ENCODE measurements around the gene C4orf51. TPM values are rescaled to one million over a fixed set of nuclear protein-coding genes. Genes with fewer than 3 reads are reported as not detected.
"Not testable (repeated sequence)": the region's sequence is repeated elsewhere in the genome, so short reads cannot be mapped to it uniquely, and the experiment has no call there.

The C4orf51 gene
- polyA plus RNA-seq, 3 donors from 2014 or later = not detected

DNA sequence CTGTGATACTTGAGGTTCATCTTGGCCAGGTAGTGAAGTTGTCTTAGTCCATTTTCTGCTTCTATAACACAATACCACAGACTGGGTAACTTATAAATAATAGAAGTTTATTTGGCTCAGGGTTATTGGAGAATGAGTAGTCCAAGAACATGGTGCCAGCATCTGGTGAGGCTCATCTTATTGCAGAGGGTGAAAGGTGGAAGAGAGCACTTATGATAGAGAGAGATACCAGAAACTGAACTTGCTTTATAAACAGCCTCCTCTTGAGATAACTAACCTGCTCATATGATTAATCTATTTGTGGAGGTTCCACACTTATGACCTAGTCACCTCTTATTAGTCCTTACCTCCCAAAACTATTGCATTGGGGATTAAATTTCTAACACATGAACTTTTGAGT is 1.6 kb downstream of the C4orf51 start:
- Mint-ChIP-seq H3K36me3 (no peaks in the 10 kb centered on the region), H3K27me3 (ENCODE audit: low read depth in 3 of 3) (peaks cover 4 to 10% (median 5%) of the 10 kb centered on the region in 3 donors), H3K27ac (no peak overlapping the region), H3K4me3 (no peak overlapping the region), H3K4me1 (no peaks in the 10 kb centered on the region), H3K9me3 (peaks cover 0 to 8% (median 0%) of the 10 kb centered on the region in 6 donors)
- DNase-seq = no peak

- no peaks in the 10 kb centered on the region for H3K4me1 Mint-ChIP-seq
- peaks cover 4 to 10% (median 5%) of the 10 kb centered on the region in 3 donors for H3K27me3 Mint-ChIP-seq (ENCODE audit: low read depth in 3 of 3)
- H3K9me3 Mint-ChIP-seq = peaks cover 0 to 8% (median 0%) of the 10 kb centered on the region in 6 donors
- no peaks in the 10 kb centered on the region for H3K36me3 Mint-ChIP-seq
- DNase-seq = no peak
- H3K4me3 Mint-ChIP-seq = no peak overlapping the region
- no peak overlapping the region for H3K27ac Mint-ChIP-seq
Observed at GRCh38 chr4:145681956-145682355, 2.0 kb downstream of the C4orf51 start.

- no peaks in the 10 kb centered on the region for H3K4me1 Mint-ChIP-seq
- no peak overlapping the region for H3K27ac Mint-ChIP-seq
- H3K27me3 Mint-ChIP-seq (ENCODE audit: low read depth in 3 of 3) = peaks cover 7 to 14% (median 10%) of the 10 kb centered on the region in 3 donors
- H3K36me3 Mint-ChIP-seq = no peaks in the 10 kb centered on the region
- H3K4me3 Mint-ChIP-seq = no peak overlapping the region
- no peak for DNase-seq
- peaks cover 0 to 6% (median 0%) of the 10 kb centered on the region in 6 donors for H3K9me3 Mint-ChIP-seq
Observed at GRCh38 chr4:145686991-145687390, 7.0 kb downstream of the C4orf51 start.

GRCh38 chr4:145690610-145691009 is 10.7 kb downstream of the C4orf51 start:
- H3K9me3 Mint-ChIP-seq = peaks cover 0 to 2% (median 0%) of the 10 kb centered on the region in 6 donors
- no peaks in the 10 kb centered on the region for H3K4me1 Mint-ChIP-seq
- H3K27ac Mint-ChIP-seq = no peak overlapping the region
- no peaks in the 10 kb centered on the region for H3K36me3 Mint-ChIP-seq
- peaks cover 2 to 10% (median 5%) of the 10 kb centered on the region in 3 donors for H3K27me3 Mint-ChIP-seq (ENCODE audit: low read depth in 3 of 3)
- no peak for DNase-seq
- H3K4me3 Mint-ChIP-seq = no peak overlapping the region

GRCh38 chr4:145691416-145691815 is 11.5 kb downstream of the C4orf51 start:
- H3K4me1 Mint-ChIP-seq, H3K36me3 Mint-ChIP-seq, H3K4me3 Mint-ChIP-seq, H3K9me3 Mint-ChIP-seq, H3K27ac Mint-ChIP-seq, DNase-seq: not testable (repeated sequence)
- H3K27me3 Mint-ChIP-seq (ENCODE audit: low read depth in 3 of 3) = peaks cover 2 to 10% (median 5%) of the 10 kb centered on the region in 3 donors

DNA sequence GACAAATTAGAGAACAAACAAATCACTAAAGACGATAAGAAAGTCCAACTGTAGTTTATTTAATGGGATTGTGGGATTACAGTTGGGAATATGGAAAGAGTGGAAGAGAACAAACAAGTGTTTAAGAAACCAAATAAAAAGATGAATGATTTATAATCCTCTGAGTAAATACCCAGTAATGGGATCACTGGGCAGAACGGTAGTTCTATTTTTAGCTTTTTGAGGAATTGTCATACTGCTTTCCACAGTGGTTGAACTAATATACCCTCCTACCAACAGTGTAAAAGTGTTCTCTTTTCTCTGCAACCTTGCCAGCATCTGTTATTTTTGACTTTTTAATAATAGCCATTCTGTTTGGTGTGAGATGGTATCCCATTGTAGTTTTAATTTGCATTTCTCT is 15.0 kb downstream of the C4orf51 start:
- no peak overlapping the region for H3K4me3 Mint-ChIP-seq
- peaks cover 0 to 7% (median 3%) of the 10 kb centered on the region in 3 donors for H3K27me3 Mint-ChIP-seq (ENCODE audit: low read depth in 3 of 3)
- H3K4me1 Mint-ChIP-seq = no peaks in the 10 kb centered on the region

GRCh38 chr4:145697332-145697731 is 17.4 kb downstream of the C4orf51 start:
- no peak overlapping the region for H3K27ac Mint-ChIP-seq
- DNase-seq = no peak
- no peaks in the 10 kb centered on the region for H3K9me3 Mint-ChIP-seq
- peaks cover 0 to 3% (median 2%) of the 10 kb centered on the region in 3 donors for H3K27me3 Mint-ChIP-seq (ENCODE audit: low read depth in 3 of 3)
- no peaks in the 10 kb centered on the region for H3K4me1 Mint-ChIP-seq
- no peak overlapping the region for H3K4me3 Mint-ChIP-seq
- H3K36me3 Mint-ChIP-seq = no peaks in the 10 kb centered on the region

More for the DNA sequence above, 15.0 kb downstream of the C4orf51 start:
- Mint-ChIP-seq H3K27ac (no peak overlapping the region), H3K9me3 (no peaks in the 10 kb centered on the region), H3K36me3 (no peaks in the 10 kb centered on the region)
- DNase-seq = no peak

DNA sequence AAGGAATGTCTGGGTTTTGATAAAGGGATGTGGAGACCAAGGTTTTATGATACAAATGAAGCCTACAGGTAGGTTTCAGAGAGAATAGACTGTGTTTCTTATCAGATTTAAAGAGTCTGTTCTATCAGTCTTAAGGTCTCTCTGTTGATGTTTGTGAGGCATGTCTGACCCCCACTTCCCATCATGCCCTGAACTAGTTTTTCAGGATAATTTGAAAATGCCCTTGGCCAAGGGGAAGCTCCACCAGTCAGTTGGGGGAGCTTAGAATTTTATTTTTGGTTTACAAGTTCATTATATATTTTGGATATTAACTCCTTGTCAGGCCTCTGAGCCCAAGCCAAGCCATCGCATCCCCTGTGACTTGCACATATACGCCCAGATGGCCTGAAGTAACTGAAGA is 18.6 kb downstream of the C4orf51 start:
- H3K9me3 Mint-ChIP-seq = no peaks in the 10 kb centered on the region
- no peak for DNase-seq
- no peaks in the 10 kb centered on the region for H3K4me1 Mint-ChIP-seq
- no peak overlapping the region for H3K27ac Mint-ChIP-seq
- H3K36me3 Mint-ChIP-seq = no peaks in the 10 kb centered on the region
- H3K27me3 Mint-ChIP-seq (ENCODE audit: low read depth in 3 of 3) = peaks cover 0 to 3% (median 2%) of the 10 kb centered on the region in 3 donors
- no peak overlapping the region for H3K4me3 Mint-ChIP-seq

DNA sequence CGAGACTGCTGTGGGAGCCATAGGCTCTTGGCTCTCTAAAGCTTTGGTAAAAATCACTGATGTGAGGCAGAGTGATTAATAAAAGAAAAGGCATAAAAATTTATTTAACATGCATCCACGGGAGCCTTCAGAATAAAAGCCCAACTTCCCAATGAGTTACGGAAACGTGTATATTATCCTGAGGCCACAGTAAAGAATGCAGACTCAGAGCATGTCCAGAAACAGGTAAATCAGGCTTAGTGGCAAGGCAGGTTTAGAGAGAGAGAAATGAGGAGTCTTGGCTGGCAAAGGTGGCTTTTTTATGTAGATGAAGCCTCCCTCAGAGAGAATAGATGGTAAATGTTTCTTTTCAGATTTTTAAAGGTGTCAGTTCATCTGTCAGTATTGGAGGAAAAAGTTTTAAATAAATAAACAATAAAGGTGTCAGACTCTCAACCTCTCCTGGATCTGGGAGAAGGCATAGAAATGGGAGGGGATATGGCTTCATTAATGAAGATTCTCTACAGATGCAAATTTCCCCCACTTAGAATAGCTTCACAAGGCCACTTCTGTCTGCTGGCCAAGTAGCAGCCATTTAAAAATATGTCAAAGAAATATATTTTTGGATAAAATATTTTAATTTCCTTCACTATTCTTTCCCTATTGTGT is 24.0 kb downstream of the C4orf51 start:
- Mint-ChIP-seq H3K27me3 (ENCODE audit: low read depth in 3 of 3) (peaks cover 0 to 3% (median under 1%) of the 10 kb centered on the region in 3 donors), H3K4me1 (no peaks in the 10 kb centered on the region), H3K9me3 (no peaks in the 10 kb centered on the region), H3K36me3 (no peaks in the 10 kb centered on the region), H3K27ac (no peak overlapping the region), H3K4me3 (no peak overlapping the region)
- no peak for DNase-seq

DNA sequence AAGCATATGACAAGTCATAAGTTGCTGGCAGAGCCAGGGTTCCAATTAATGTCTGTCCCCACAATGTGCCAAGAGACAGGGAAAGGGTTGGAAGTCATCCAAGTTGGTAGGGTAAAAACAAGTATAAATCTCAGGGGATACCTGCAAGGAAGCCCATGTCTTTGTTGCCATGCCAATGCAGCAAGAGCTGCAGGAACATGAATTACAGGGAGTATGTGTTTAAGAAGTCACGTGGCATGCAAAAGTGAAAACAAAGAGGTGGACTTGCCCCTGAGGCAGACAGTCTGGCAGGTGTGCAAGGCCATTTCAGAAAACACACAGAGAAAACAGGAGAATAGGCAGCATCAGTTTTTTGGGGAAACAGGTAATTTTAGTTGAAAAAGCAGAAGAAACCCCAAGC is 29.4 kb downstream of the C4orf51 start:
- H3K36me3 Mint-ChIP-seq = peaks cover 0 to 6% (median 5%) of the 10 kb centered on the region in 3 donors
- H3K9me3 Mint-ChIP-seq = peaks cover 5 to 24% (median 8%) of the 10 kb centered on the region in 6 donors
- H3K27me3 Mint-ChIP-seq (ENCODE audit: low read depth in 3 of 3) = peaks cover 0 to 7% (median 4%) of the 10 kb centered on the region in 3 donors
- DNase-seq = no peak
- no peak overlapping the region for H3K27ac Mint-ChIP-seq
- no peak overlapping the region for H3K4me3 Mint-ChIP-seq
- H3K4me1 Mint-ChIP-seq = no peaks in the 10 kb centered on the region

- Mint-ChIP-seq H3K36me3 (peaks cover 0 to 6% (median 5%) of the 10 kb centered on the region in 3 donors), H3K27ac (no peak overlapping the region), H3K4me3 (no peak overlapping the region), H3K27me3 (ENCODE audit: low read depth in 3 of 3) (peaks cover 0 to 7% (median 4%) of the 10 kb centered on the region in 3 donors), H3K4me1 (no peaks in the 10 kb centered on the region), H3K9me3 (peaks cover 5 to 24% (median 8%) of the 10 kb centered on the region in 6 donors)
- DNase-seq = no peak
Observed at GRCh38 chr4:145709843-145710242, 29.9 kb downstream of the C4orf51 start.

DNA sequence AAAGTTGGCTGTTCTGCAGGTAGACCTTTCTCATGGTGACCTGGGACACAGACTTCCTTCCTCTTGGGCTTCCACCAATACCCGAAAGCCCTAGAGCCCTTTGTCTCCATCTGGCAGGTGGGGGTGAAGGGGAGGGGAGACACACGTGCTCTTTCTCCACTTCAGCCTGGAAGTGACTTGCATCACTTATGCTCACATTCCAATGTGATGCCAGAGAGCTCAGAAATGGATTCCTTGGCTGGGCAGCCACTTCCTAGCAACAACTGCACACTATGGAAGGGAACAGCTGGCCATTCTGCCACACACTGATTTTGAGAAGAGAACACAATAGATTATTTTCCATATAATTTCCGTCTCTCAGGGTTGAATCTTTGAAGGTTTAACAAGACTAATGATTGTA is 36.3 kb downstream of the C4orf51 start:
- no peak for DNase-seq
- Mint-ChIP-seq H3K36me3 (peaks cover 0 to 5% (median 4%) of the 10 kb centered on the region in 3 donors), H3K4me3 (no peak overlapping the region), H3K9me3 (peaks cover 0 to 11% (median 7%) of the 10 kb centered on the region in 6 donors), H3K27me3 (ENCODE audit: low read depth in 3 of 3) (peaks cover 3 to 8% (median 4%) of the 10 kb centered on the region in 3 donors), H3K27ac (no peak overlapping the region), H3K4me1 (peaks cover 4 to 8% of the 10 kb centered on the region in 2 donors)

- no peak for DNase-seq
- Mint-ChIP-seq H3K4me3 (no peak overlapping the region), H3K36me3 (no peaks in the 10 kb centered on the region), H3K4me1 (peaks cover 4 to 8% of the 10 kb centered on the region in 2 donors), H3K27ac (no peak overlapping the region), H3K9me3 (peaks cover 0 to 7% (median 5%) of the 10 kb centered on the region in 6 donors), H3K27me3 (ENCODE audit: low read depth in 3 of 3) (peaks cover 3 to 8% (median 4%) of the 10 kb centered on the region in 3 donors)
Observed at GRCh38 chr4:145716661-145717200, 36.8 kb downstream of the C4orf51 start.

DNA sequence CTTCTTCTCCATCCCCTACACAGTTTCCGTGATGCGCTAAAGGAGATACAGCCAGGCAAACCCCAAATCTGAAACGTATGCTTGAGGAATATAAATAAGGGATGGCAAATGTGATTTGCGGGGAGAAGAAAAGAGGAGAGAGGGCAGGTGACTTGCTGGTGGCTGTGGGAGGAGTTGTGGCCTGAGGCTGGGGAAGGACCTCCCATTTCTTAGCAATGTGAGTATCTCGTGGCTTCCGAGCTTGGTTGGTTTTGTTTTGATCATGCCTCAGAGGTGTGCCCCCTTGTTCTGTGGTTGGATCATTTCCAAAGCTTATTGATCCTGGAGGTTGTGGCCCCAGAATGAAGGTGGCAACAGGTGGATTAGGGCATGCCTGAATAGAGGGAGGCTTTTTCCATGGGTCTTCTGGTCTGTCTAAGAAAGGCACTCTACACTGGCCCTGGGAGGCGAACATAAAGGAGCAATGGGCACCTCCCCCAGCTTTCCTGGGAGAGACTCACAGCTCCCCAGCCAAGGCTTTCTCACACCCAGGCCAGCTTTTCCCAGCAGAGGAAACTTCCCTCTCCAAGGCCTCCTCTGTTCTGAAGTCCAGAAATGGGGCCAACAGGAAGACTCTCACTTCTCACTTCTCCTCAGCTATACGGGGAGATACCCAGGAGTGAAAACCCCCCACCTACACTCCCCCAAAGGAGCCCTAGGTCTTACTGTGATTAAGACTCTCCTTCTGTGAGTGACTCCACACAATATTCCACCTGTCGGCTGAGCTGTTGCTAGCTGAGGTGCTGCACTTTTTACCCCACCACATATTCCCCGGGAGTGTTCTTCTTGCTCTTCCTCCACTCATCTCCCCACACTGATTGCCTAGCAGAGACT is 40.0 kb downstream of the C4orf51 start:
- peak overlapping the region in 1 of 5 donors; percentile 34 for H3K4me3 Mint-ChIP-seq
- no peaks in the 10 kb centered on the region for H3K36me3 Mint-ChIP-seq
- peaks cover 4 to 8% of the 10 kb centered on the region in 2 donors for H3K4me1 Mint-ChIP-seq
- H3K27ac Mint-ChIP-seq = no peak overlapping the region
- H3K9me3 Mint-ChIP-seq = peaks cover 0 to 2% (median 0%) of the 10 kb centered on the region in 6 donors
- H3K27me3 Mint-ChIP-seq (ENCODE audit: low read depth in 3 of 3) = peaks cover 1 to 4% (median 2%) of the 10 kb centered on the region in 3 donors
- DNase-seq = no peak
